A549 (cell line): ENCODE results near the gene CA12. TPM values are rescaled to one million over a fixed set of nuclear protein-coding genes. Genes with fewer than 3 reads are reported as not detected.
A peak's percentile ranks its signal among the peaks of the same experiment; 100 is the strongest.

Experiments used
- ATAC-seq, 2 experiments: fragments of 200-7000 bp in 1 of 2; fragments of >200 bp in 1 of 2; cut with Nextera tagmentation in 1 of 2; cut with Tn5 transposase in 1 of 2; 3 replicates each; pipeline versions ENCODE4 v1.8.0 to v1.9.1; 2018 to 2020; ENCODE audit warnings: mild to moderate bottlenecking in 1 of 2, moderate library complexity in 1 of 2
- CTCF ChIA-PET: fragments of 300-600 bp; sonication (Branson Sonifier 250); formaldehyde crosslinking; extraction: SDS; loops from one replicate; lab custom pipeline; 2021; ENCODE audit warnings: antibody characterized with exemption, inconsistent platforms; lab: Yijun Ruan, JAX
- POLR2A ChIA-PET: fragments of 350-600 bp; formaldehyde crosslinking; extraction: SDS; loops from one replicate; lab custom pipeline; 2021; ENCODE audit warnings: antibody characterized with exemption, inconsistent platforms; lab: Yijun Ruan, JAX
- DNase-seq, 2 experiments: peaks; one replicate each; pipeline versions ENCODE4 v3.0.0 to v3.0.0-alpha.2; 2011 to 2016; ENCODE audit warnings: low read depth in 1 of 2, low spot score in 1 of 2
- FAIRE-seq: peaks from 2 replicates; lab custom pipeline; 2011; peaks lifted over from hg19 to GRCh38; lab: Jason Lieb, UNC
- H3K27ac ChIP-seq, 2 experiments: fragments of >200 bp; sonication (Bioruptor Twin); formaldehyde crosslinking; 3 replicates each; pipeline ENCODE4 v1.5.1; 2016 to 2017
- H3K4me1 ChIP-seq: fragments of >200 bp; sonication (Bioruptor Twin); formaldehyde crosslinking; 3 replicates; pipeline ENCODE4 v1.6.1; 2016
- H3K4me2 ChIP-seq: fragments of >200 bp; sonication (Bioruptor Twin); formaldehyde crosslinking; 3 replicates; pipeline ENCODE4 v1.6.1; 2016
- H3K4me3 ChIP-seq: fragments of >200 bp; sonication (Bioruptor Twin); formaldehyde crosslinking; 3 replicates; pipeline ENCODE4 v1.5.1; 2016
- H3K9me3 ChIP-seq: fragments of >200 bp; sonication (Bioruptor Twin); formaldehyde crosslinking; 3 replicates; pipeline ENCODE4 v1.6.1; 2016
- CBX2 ChIP-seq: fragments of 200-600 bp; sonication (generic); IDR thresholded peaks from 2 replicates; pipeline ENCODE4 v1.6.1; 2016; ENCODE audit warnings: low read depth, mild to moderate bottlenecking, borderline replicate concordance
- CBX8 ChIP-seq: fragments of 200-600 bp; sonication (generic); IDR thresholded peaks from 2 replicates; pipeline ENCODE4 v1.6.1; 2016
- CHD2 ChIP-seq: fragments of 150-350 bp; IDR thresholded peaks from 2 replicates; pipeline ENCODE4 v1.6.1; 2014; ENCODE audit warnings: low read length; ENCODE audit not compliant: partially characterized antibody
- CHD4 ChIP-seq: fragments of 200-600 bp; sonication (generic); IDR thresholded peaks from 2 replicates; pipeline ENCODE4 v1.6.1; 2016; ENCODE audit warnings: antibody characterized with exemption, mild to moderate bottlenecking, borderline replicate concordance
- CTCF ChIP-seq: fragments of >200 bp; sonication (Bioruptor Twin); formaldehyde crosslinking; IDR thresholded peaks from 3 replicates; pipeline ENCODE4 v1.5.1; 2016
- EHF ChIP-seq: fragments of 250-450 bp; sonication (Bioruptor Pico); IDR thresholded peaks from 2 replicates; pipeline ENCODE4 v1.5.0; 2020; ENCODE audit warnings: mild to moderate bottlenecking
- EHMT2 ChIP-seq: fragments of 200-600 bp; sonication (generic); IDR thresholded peaks from 2 replicates; pipeline ENCODE4 v1.6.1; 2016; ENCODE audit warnings: antibody characterized with exemption, low read depth, mild to moderate bottlenecking, moderate library complexity
- HMGXB4 ChIP-seq: fragments of 250-450 bp; sonication (Bioruptor Pico); IDR thresholded peaks from 2 replicates; pipeline ENCODE4 v1.5.0; 2021; ENCODE audit warnings: mild to moderate bottlenecking, moderate library complexity, borderline replicate concordance
- HOXB13 ChIP-seq: fragments of 250-450 bp; sonication (Bioruptor Pico); IDR thresholded peaks from 2 replicates; pipeline ENCODE4 v1.5.0; 2020; ENCODE audit warnings: low read depth, mild to moderate bottlenecking, moderate library complexity
- HOXB5 ChIP-seq: fragments of 250-450 bp; sonication (Bioruptor Pico); IDR thresholded peaks from 2 replicates; pipeline ENCODE4 v1.5.0; 2020; ENCODE audit warnings: mild to moderate bottlenecking, moderate library complexity
- KDM1A ChIP-seq: fragments of 200-600 bp; sonication (generic); IDR thresholded peaks from 2 replicates; pipeline ENCODE4 v1.6.1; 2016; ENCODE audit warnings: low read depth, mild to moderate bottlenecking
- KDM5A ChIP-seq: fragments of 200-600 bp; sonication (generic); IDR thresholded peaks from 2 replicates; pipeline ENCODE4 v1.6.1; 2016; ENCODE audit warnings: antibody characterized with exemption, mild to moderate bottlenecking
- MAX ChIP-seq: IDR thresholded peaks from 2 replicates; pipeline ENCODE4 v1.6.1; 2012
- MAZ ChIP-seq: fragments of 150-350 bp; IDR thresholded peaks from 2 replicates; pipeline ENCODE4 v1.6.1; 2014; ENCODE audit warnings: antibody characterized with exemption, low read depth, low read length, borderline replicate concordance
- NFE2L2 ChIP-seq: fragments of 150-350 bp; conservative IDR thresholded peaks from 2 replicates; pipeline ENCODE4 v1.6.1; 2014; ENCODE audit warnings: low read length
- RCOR1 ChIP-seq: fragments of 150-350 bp; IDR thresholded peaks from 2 replicates; pipeline ENCODE4 v1.6.1; 2014; ENCODE audit warnings: antibody characterized with exemption, low read length, low read depth
- SMC3 ChIP-seq: fragments of >200 bp; sonication (Bioruptor Twin); formaldehyde crosslinking; IDR thresholded peaks from 3 replicates; pipeline ENCODE4 v1.6.1; 2018; ENCODE audit warnings: inconsistent platforms
- USF2 ChIP-seq: fragments of 450-650 bp; IDR thresholded peaks from 2 replicates; pipeline ENCODE4 v1.6.1; 2014; ENCODE audit warnings: antibody characterized with exemption
- ZC3H11A ChIP-seq: fragments of 450-650 bp; IDR thresholded peaks from 2 replicates; pipeline ENCODE4 v1.6.1; 2014; ENCODE audit warnings: antibody characterized with exemption, mild to moderate bottlenecking
- ZNF302 ChIP-seq: fragments of 250-450 bp; sonication (Bioruptor Pico); IDR thresholded peaks from 2 replicates; pipeline ENCODE4 v1.9.0; 2021; ENCODE audit warnings: inconsistent platforms, mild to moderate bottlenecking, moderate library complexity
- ZSCAN20 ChIP-seq: fragments of 250-450 bp; sonication (Bioruptor Pico); IDR thresholded peaks from 2 replicates; pipeline ENCODE4 v1.8.0; 2022; ENCODE audit warnings: mild to moderate bottlenecking, moderate library complexity
- WGBS: methylation state at CpG from one replicate; pipeline ENCODE4 v1.1.6; 2017; ENCODE audit errors: missing lambda C conversion rate; 5-methylcytosine and 5-hydroxymethylcytosine counted together
- polyA plus RNA-seq, 4 experiments: library from polyadenylated mRNA; depleted of rRNA in 3 of 4; stranded (reverse); fragments of >200 nt; fragmentation: RNase III in 1 of 4; extraction: RNeasy Plus Mini Kit Qiagen cat#74134 plus additional on column Dnase treatment in 1 of 4; gene quantifications; 2 replicates in 3 of 4; 3 replicates in 1 of 4; pipeline ENCODE4 v1.2.3, GENCODE V29; 2011 to 2017
- TF ChIP-seq, protein P1 (sequence below): fragments of 200-600 bp; sonication (generic); IDR thresholded peaks from 2 replicates; pipeline ENCODE4 v1.6.1; 2016; ENCODE audit warnings: antibody characterized with exemption, mild to moderate bottlenecking, moderate library complexity

Gene CA12
- polyA plus RNA-seq, 2 of the 4 experiments (the other 2 are of a cell fraction), result 129 to 323 TPM

DNA sequence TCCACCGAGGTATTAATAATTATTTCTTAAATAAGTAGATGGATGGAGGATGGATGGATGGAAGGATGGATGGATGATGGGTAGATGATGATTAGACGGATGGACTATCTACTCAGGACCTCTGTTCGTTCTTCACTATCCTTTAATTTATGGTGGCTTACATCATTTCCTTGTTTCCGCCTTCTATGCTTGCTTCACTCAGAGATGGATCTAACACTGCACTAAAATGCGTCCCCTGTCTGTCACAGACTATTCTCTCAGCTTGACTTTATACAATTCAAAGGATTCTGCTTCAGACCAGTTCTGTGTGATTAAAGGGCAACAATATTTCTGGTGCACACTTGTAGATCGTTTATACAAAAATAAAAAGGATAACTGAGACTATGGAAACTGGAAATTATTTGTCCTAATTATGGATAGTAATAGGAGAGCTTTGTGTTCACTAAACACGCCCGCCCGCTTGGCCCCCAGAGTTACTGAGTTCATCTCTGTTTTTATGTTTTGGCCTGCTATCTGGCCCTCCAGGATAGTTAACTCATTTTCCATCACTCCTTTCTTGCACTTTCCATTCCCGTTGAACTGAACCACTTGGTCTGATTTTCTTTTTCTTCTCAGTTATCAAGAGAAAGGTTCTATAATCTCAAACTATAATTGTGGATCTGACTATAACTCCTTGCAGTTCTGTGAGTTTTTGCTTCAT is 41.4 kb upstream of the CA12 start:
- Histone ChIP-seq H3K4me3 (no peak overlapping the region), H3K4me2 (no peak overlapping the region), H3K9me3 (0 out of 3 replicates have a peak, but pooled peaks cover 7% of the 10 kb centered on the region), H3K4me1 (peaks cover 10% of the 10 kb centered on the region), H3K27ac (no peak overlapping the region)
- FAIRE-seq (peak; percentile 13), ATAC-seq (no peak), DNase-seq (no peak)
- POLR2A ChIA-PET, result no interaction called here
- CTCF ChIA-PET, result interaction anchor here (0.6 to 2.3 kb wide), 4 partner anchors 13 to 330 kb away, joined by 3 to 7 read pairs (median 4); no protein-coding TSS in a partner anchor
- TF ChIP-seq CHD2, result no peak
- TF ChIP-seq HOXB5 (CRISPR knock-in tag), result no peak
- TF ChIP-seq SMC3, result no peak
- no peak for TF ChIP-seq EHF (CRISPR knock-in tag)
- TF ChIP-seq ZNF302 (CRISPR knock-in tag), result no peak
- no peak for TF ChIP-seq MAZ
- 83% methylated on average over 10 of the region's 10 CpGs for WGBS

DNA sequence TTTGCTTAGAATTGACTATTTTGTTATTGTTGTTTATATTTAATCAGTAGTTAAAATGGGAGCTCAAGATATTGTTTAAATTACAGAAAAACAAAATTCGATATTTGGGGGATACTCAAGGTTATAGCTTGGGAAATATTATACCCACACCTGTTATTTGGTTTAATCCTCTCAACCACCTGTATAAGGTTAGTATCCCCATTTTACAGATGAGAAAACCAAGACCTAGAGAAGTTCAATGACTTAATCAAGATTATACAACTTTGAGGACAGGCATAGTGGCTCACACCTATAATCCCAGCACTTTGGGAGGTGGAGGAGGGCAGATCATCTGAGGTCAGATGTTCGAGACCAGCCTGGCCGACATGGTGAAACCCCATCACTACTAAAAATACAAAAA is 39.8 kb upstream of the CA12 start:
- ATAC-seq (no peak), FAIRE-seq (peak; percentile 92), DNase-seq (no peak)
- 75% methylated on average over 3 of the region's 3 CpGs for WGBS
- Histone ChIP-seq H3K9me3 (0 out of 3 replicates have a peak, but pooled peaks cover 2% of the 10 kb centered on the region), H3K4me1 (peaks cover 10% of the 10 kb centered on the region), H3K4me2 (no peak overlapping the region), H3K4me3 (no peak overlapping the region), H3K27ac (peak overlapping the region in 1 of 2 experiments; percentile 78; a peak in 1 of 6 replicates)
- TF ChIP-seq CTCF, result no peak
- TF ChIP-seq ZC3H11A, result no peak
- TF ChIP-seq KDM1A, result no peak
- TF ChIP-seq USF2, result no peak
- TF ChIP-seq MAX, result no peak
- no peak for TF ChIP-seq CBX8
- TF ChIP-seq RCOR1, result no peak
- no peak for TF ChIP-seq CBX2
- no peak for TF ChIP-seq KDM5A
- TF ChIP-seq NFE2L2, result no peak
- TF ChIP-seq HOXB13 (CRISPR knock-in tag), result no peak
- TF ChIP-seq, protein P1, sequence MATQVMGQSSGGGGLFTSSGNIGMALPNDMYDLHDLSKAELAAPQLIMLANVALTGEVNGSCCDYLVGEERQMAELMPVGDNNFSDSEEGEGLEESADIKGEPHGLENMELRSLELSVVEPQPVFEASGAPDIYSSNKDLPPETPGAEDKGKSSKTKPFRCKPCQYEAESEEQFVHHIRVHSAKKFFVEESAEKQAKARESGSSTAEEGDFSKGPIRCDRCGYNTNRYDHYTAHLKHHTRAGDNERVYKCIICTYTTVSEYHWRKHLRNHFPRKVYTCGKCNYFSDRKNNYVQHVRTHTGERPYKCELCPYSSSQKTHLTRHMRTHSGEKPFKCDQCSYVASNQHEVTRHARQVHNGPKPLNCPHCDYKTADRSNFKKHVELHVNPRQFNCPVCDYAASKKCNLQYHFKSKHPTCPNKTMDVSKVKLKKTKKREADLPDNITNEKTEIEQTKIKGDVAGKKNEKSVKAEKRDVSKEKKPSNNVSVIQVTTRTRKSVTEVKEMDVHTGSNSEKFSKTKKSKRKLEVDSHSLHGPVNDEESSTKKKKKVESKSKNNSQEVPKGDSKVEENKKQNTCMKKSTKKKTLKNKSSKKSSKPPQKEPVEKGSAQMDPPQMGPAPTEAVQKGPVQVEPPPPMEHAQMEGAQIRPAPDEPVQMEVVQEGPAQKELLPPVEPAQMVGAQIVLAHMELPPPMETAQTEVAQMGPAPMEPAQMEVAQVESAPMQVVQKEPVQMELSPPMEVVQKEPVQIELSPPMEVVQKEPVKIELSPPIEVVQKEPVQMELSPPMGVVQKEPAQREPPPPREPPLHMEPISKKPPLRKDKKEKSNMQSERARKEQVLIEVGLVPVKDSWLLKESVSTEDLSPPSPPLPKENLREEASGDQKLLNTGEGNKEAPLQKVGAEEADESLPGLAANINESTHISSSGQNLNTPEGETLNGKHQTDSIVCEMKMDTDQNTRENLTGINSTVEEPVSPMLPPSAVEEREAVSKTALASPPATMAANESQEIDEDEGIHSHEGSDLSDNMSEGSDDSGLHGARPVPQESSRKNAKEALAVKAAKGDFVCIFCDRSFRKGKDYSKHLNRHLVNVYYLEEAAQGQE, result no peak
- TF ChIP-seq EHMT2, result no peak
- no peak for TF ChIP-seq HMGXB4 (CRISPR knock-in tag)
- TF ChIP-seq CHD4, result no peak
- no peak for TF ChIP-seq ZSCAN20 (CRISPR knock-in tag)
- ChIA-PET CTCF (interaction anchor here (1.2 to 1.6 kb wide), 3 partner anchors 18 to 133 kb away, joined by 3 to 6 read pairs (median 3); no protein-coding TSS in a partner anchor), POLR2A (no interaction called here)
